Epithelial cell of esophagus (primary cell): ENCODE results near the gene PSMB4.
"Not testable (repeated sequence)": the region's sequence is repeated elsewhere in the genome, so short reads cannot be mapped to it uniquely, and the experiment has no call there.

Experiments used
- DNase-seq: peaks from one replicate; pipeline ENCODE4 v3.0.0; 2010; ENCODE audit warnings: low read depth
- H3K4me3 ChIP-seq: 2 replicates; pipeline ENCODE4 v1.5.1; 2011; ENCODE audit warnings: mild to moderate bottlenecking, low read length, control low read depth
- CTCF ChIP-seq: IDR thresholded peaks from 2 replicates; pipeline ENCODE4 v1.5.1; 2011; ENCODE audit warnings: low read depth, mild to moderate bottlenecking, low read length, control low read depth, inconsistent platforms; ENCODE audit not compliant: insufficient read depth; ENCODE audit errors: missing control alignments

PSMB4 gene

GRCh38 chr1:151372058-151372934, 27.1 kb upstream of the PSMB4 start, which contains the start of gene SELENBP1:
TSS of gene SELENBP1 (minus strand) at chr1:151372705. CDS start at chr1:151372641, 64 bp downstream.
- DNase-seq: peak; percentile 38
- H3K4me3 ChIP-seq: peak within 1 kb of the TSS; percentile 20
- no peak for TF ChIP-seq CTCF

GRCh38 chr1:151373196-151373595, 26.2 kb upstream of the PSMB4 start:
- DNase-seq: no peak
- TF ChIP-seq CTCF: no peak
- H3K4me3 ChIP-seq: no peak overlapping the region

- no peak for TF ChIP-seq CTCF
- H3K4me3 ChIP-seq: no peak overlapping the region
- no peak for DNase-seq
Observed at GRCh38 chr1:151377150-151377884, 22.1 kb upstream of the PSMB4 start.

GRCh38 chr1:151384584-151384983, 14.8 kb upstream of the PSMB4 start:
- H3K4me3 ChIP-seq: no peak overlapping the region
- no peak for TF ChIP-seq CTCF
- no peak for DNase-seq

GRCh38 chr1:151386002-151386401, 13.4 kb upstream of the PSMB4 start:
- no peak for DNase-seq
- H3K4me3 ChIP-seq: no peak overlapping the region
- no peak for TF ChIP-seq CTCF

- DNase-seq, H3K4me3 ChIP-seq: not testable (repeated sequence)
Observed at GRCh38 chr1:151390221-151391078, 8.9 kb upstream of the PSMB4 start.

- TF ChIP-seq CTCF: no peak
- no peak overlapping the region for H3K4me3 ChIP-seq
- DNase-seq: no peak
Observed at GRCh38 chr1:151391079-151391563, 8.3 kb upstream of the PSMB4 start.
